ENCODE results near the gene FRYL. TPM values are rescaled to one million over a fixed set of nuclear protein-coding genes. Genes with fewer than 3 reads are reported as not detected.

FRYL gene
- polyA plus RNA-seq, 12 donors: 22.3 to 75.0 (median 29.1) TPM; not detected in 1

Other genes starting within 250 kb of the FRYL start
- 100 to 1,000 TPM in 11 of 12 donors, not detected in 1; 191 to 274 (median 238) TPM for gene OCIAD1, start 50.8 kb upstream of the FRYL start, polyA plus RNA-seq (ENCODE audit: insufficient read length in 12 of 12)
- 10 to 100 TPM in 11 of 12 donors, not detected in 1; 23.1 to 35.4 (median 28.7) TPM for gene OCIAD2, start 126.5 kb upstream of the FRYL start, polyA plus RNA-seq (ENCODE audit: insufficient read length in 12 of 12)
- gene CWH43, start 206.0 kb upstream of the FRYL start, polyA plus RNA-seq (ENCODE audit: insufficient read length in 12 of 12): 1 to 10 TPM in 3 of 12 donors, under 1 TPM in 1, not detected in 8; 0.11 to 3.1 (median 2.1) TPM

Data from muscle of arm (tissue), 12 donors.